ENCODE data around the gene PGAP1.

Gene PGAP1

DNA sequence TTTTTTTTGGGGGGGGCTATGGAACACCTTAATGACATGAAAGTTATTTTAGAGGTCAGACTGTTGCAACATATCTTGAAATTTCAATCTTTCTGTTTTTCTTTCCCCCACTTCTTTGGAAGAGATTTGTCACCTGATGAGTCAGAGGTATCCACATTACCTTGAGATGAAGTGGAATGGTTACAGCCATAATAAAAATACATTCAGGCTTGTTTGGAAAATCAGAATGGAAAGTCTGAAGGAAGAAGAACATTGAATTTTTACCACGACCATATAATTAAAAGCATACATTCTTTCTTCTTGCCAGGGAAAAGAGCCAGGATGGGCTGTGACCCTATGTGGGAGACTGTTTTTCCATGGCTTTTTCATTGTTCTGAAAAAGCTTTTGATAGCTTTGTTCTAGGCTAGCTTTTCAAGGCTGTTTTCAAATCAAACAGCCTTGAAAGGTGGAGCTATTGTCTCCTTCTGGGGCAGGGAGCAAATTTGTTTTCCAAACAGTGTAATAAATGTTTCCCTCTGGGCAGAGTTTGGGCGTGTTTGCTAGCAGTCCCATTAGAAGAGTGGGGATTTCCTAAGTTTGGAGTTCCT is 124.7 kb downstream of the PGAP1 start:
- no peak for DNase-seq (ENCODE audit: low spot score)

GRCh38 chr2:196798980-196799379 is 127.5 kb downstream of the PGAP1 start:
- no peak for DNase-seq (ENCODE audit: low spot score)

GRCh38 chr2:196792865-196793264 is 133.6 kb downstream of the PGAP1 start:
- DNase-seq (ENCODE audit: low spot score) = no peak

- DNase-seq (ENCODE audit: low spot score) = peak; percentile 41
Measured at GRCh38 chr2:196783431-196784094, 142.9 kb downstream of the PGAP1 start.
